Pulmonary artery endothelial cell (primary cell): Measurements from ENCODE around the gene ABHD16A. TPM values are rescaled to one million over a fixed set of nuclear protein-coding genes. Genes with fewer than 3 reads are reported as not detected.

Source experiments
- DNase-seq: peaks from one replicate; pipeline ENCODE4 v3.0.0-alpha.2; 2011; ENCODE audit warnings: low read depth, low spot score
- total RNA-seq: library from RNA; depleted of rRNA; stranded (reverse); fragments of >200 nt; gene quantifications from 2 replicates; pipeline ENCODE4 v1.2.3, GENCODE V29; 2014

ABHD16A gene
- total RNA-seq, 1 donor from 2014 or later = 37.3 TPM

GRCh38 chr6:31642798-31643570, 60.1 kb downstream of the ABHD16A start:
- no peak for DNase-seq

- DNase-seq = no peak
Measured at GRCh38 chr6:31641370-31641769, 61.8 kb downstream of the ABHD16A start.

GRCh38 chr6:31640612-31641011, 62.5 kb downstream of the ABHD16A start:
- no peak for DNase-seq

GRCh38 chr6:31639449-31639861, 63.7 kb downstream of the ABHD16A start:
- no peak for DNase-seq

- no peak for DNase-seq
Measured at GRCh38 chr6:31639043-31639442, 64.1 kb downstream of the ABHD16A start.

Other genes with a start within 250 kb of the ABHD16A start
- gene MICB, start 205.2 kb downstream of the ABHD16A start, total RNA-seq = 24.8 and 29.2 TPM in 2 replicates
- gene MCCD1, start 174.4 kb downstream of the ABHD16A start, total RNA-seq = not detected in 2 replicates
- gene DDX39B, start 161.3 kb downstream of the ABHD16A start, total RNA-seq = 507 and 634 TPM in 2 replicates
- gene ATP6V1G2, start 156.7 kb downstream of the ABHD16A start, total RNA-seq = 0.42 and 0.59 TPM in 2 replicates
- 21.9 and 30.1 TPM in 2 replicates for gene NFKBIL1, start 155.7 kb downstream of the ABHD16A start, total RNA-seq
- 0.07 TPM in 1 of 2 replicates, not detected in the other for gene LTA, start 131.0 kb downstream of the ABHD16A start, total RNA-seq
- gene TNF, start 127.8 kb downstream of the ABHD16A start, total RNA-seq = not detected in 2 replicates
- 1.6 and 2.2 TPM in 2 replicates for gene LTB, start 120.9 kb downstream of the ABHD16A start, total RNA-seq
- 0.14 and 0.73 TPM in 2 replicates for gene LST1, start 117.0 kb downstream of the ABHD16A start, total RNA-seq
- gene NCR3, start 110.3 kb downstream of the ABHD16A start, total RNA-seq = not detected in 2 replicates
- not detected in 2 replicates for gene AIF1, start 88.1 kb downstream of the ABHD16A start, total RNA-seq
- gene PRRC2A, start 82.6 kb downstream of the ABHD16A start, total RNA-seq = 33.6 and 36.4 TPM in 2 replicates
- gene BAG6, start 50.7 kb downstream of the ABHD16A start, total RNA-seq = 110 and 116 TPM in 2 replicates
- 0.40 and 0.46 TPM in 2 replicates for gene APOM, start 47.4 kb downstream of the ABHD16A start, total RNA-seq
- 18.7 and 20.5 TPM in 2 replicates for gene C6orf47, start 42.5 kb downstream of the ABHD16A start, total RNA-seq
- 12.1 and 12.5 TPM in 2 replicates for gene GPANK1, start 38.3 kb downstream of the ABHD16A start, total RNA-seq
- 98.5 and 102 TPM in 2 replicates for gene CSNK2B, start 37.2 kb downstream of the ABHD16A start, total RNA-seq
- gene LY6G5B, start 33.3 kb downstream of the ABHD16A start, total RNA-seq = 1.5 and 1.9 TPM in 2 replicates
- 0.86 and 0.88 TPM in 2 replicates for gene LY6G5C, start 22.3 kb downstream of the ABHD16A start, total RNA-seq
- not detected in 2 replicates for gene LY6G6F, start 3.5 kb upstream of the ABHD16A start, total RNA-seq
- not detected in 2 replicates for gene LY6G6D, start 12.0 kb upstream of the ABHD16A start, total RNA-seq
- gene LY6G6C, start 18.4 kb upstream of the ABHD16A start, total RNA-seq = not detected in 2 replicates
- not detected in 2 replicates for gene MPIG6B, start 20.0 kb upstream of the ABHD16A start, total RNA-seq
- gene DDAH2, start 26.0 kb upstream of the ABHD16A start, total RNA-seq = 84.0 and 89.4 TPM in 2 replicates
- 860 and 926 TPM in 2 replicates for gene CLIC1, start 33.2 kb upstream of the ABHD16A start, total RNA-seq
- gene MSH5, start 36.7 kb upstream of the ABHD16A start, total RNA-seq = 6.1 and 6.7 TPM in 2 replicates
- gene SAPCD1, start 59.3 kb upstream of the ABHD16A start, total RNA-seq = 0.78 and 0.92 TPM in 2 replicates
- gene VWA7, start 74.0 kb upstream of the ABHD16A start, total RNA-seq = under 0.01 and 0.11 TPM in 2 replicates
- gene VARS1, start 92.4 kb upstream of the ABHD16A start, total RNA-seq = 73.2 and 74.0 TPM in 2 replicates
- gene LSM2, start 103.6 kb upstream of the ABHD16A start, total RNA-seq = 45.8 and 55.3 TPM in 2 replicates
- 0.53 and 1.9 TPM in 2 replicates for gene HSPA1L, start 112.0 kb upstream of the ABHD16A start, total RNA-seq
- 33.6 and 431 TPM in 2 replicates for gene HSPA1A, start 112.2 kb upstream of the ABHD16A start, total RNA-seq
- 48.7 and 575 TPM in 2 replicates for gene HSPA1B, start 124.4 kb upstream of the ABHD16A start, total RNA-seq
- gene NEU1, start 159.5 kb upstream of the ABHD16A start, total RNA-seq = 54.3 and 71.7 TPM in 2 replicates
- 0.07 TPM in 1 of 2 replicates, not detected in the other for gene SLC44A4, start 175.7 kb upstream of the ABHD16A start, total RNA-seq
- 46.4 and 61.8 TPM in 2 replicates for gene EHMT2, start 194.4 kb upstream of the ABHD16A start, total RNA-seq
- 3.5 and 5.2 TPM in 2 replicates for gene ZBTB12, start 198.8 kb upstream of the ABHD16A start, total RNA-seq
- gene C2, start 224.4 kb upstream of the ABHD16A start, total RNA-seq = not detected in 2 replicates
- gene CFB, start 242.8 kb upstream of the ABHD16A start, total RNA-seq = 3.4 and 4.0 TPM in 2 replicates